ENCODE data around the gene MYO1F. TPM values are rescaled to one million over a fixed set of nuclear protein-coding genes. Genes with fewer than 3 reads are reported as not detected.
A peak's percentile ranks its signal among the peaks of the same experiment; 100 is the strongest.

The MYO1F gene
- total and polyA plus RNA-seq, 2 of the 13 experiments (the other 11 are each of a cell fraction or from before 2014, with no cell fraction given), result 0.09 to 0.13 TPM

- TF ChIP-seq THAP8 (CRISPR knock-in tag; IDR thresholded peaks at IDR 0.05; ENCODE audit: borderline replicate concordance) (no peak; the same call in 1 of the 2 replicates), ZNF576 (CRISPR knock-in tag; IDR thresholded peaks at IDR 0.05) (no peak), ZFP1 (CRISPR knock-in tag; IDR thresholded peaks at IDR 0.05) (no peak), ATF6 (CRISPR knock-in tag; conservative IDR thresholded peaks at IDR 0.05) (no peak), ZNF784 (CRISPR knock-in tag; IDR thresholded peaks at IDR 0.05; ENCODE audit: borderline replicate concordance) (0 out of 2 replicates have a peak, but pooled peaks have one; percentile 82), CSRNP1 (CRISPR knock-in tag; IDR thresholded peaks at IDR 0.05) (0 out of 2 replicates have a peak, but pooled peaks have one; percentile 14), ZNF737 (CRISPR knock-in tag; IDR thresholded peaks at IDR 0.05; ENCODE audit: borderline replicate concordance) (no peak), BCL6 (CRISPR knock-in tag; IDR thresholded peaks at IDR 0.05) (no peak), ZNF775 (CRISPR knock-in tag; IDR thresholded peaks at IDR 0.05; ENCODE audit: borderline replicate concordance) (no peak), ZNF20 (CRISPR knock-in tag; IDR thresholded peaks at IDR 0.05) (no peak), GPBP1L1 (CRISPR knock-in tag; IDR thresholded peaks at IDR 0.05) (no peak), ZNF17 (CRISPR knock-in tag; IDR thresholded peaks at IDR 0.05) (no peak), DDIT3 (CRISPR knock-in tag; IDR thresholded peaks at IDR 0.05) (no peak), ZNF337 (CRISPR knock-in tag; IDR thresholded peaks at IDR 0.05; ENCODE audit: borderline replicate concordance, low read depth) (no peak), ZNF598 (CRISPR knock-in tag; IDR thresholded peaks at IDR 0.05; ENCODE audit: borderline replicate concordance) (no peak; the same call in 1 of the 2 replicates), ZXDC (CRISPR knock-in tag; IDR thresholded peaks at IDR 0.05) (no peak), MAFK (conservative IDR thresholded peaks at IDR 0.05 in 1 of 2, IDR thresholded peaks at IDR 0.05 in 1 of 2; ENCODE audit: low read length in 2 of 2) (no peak), GTF3A (CRISPR knock-in tag; conservative IDR thresholded peaks at IDR 0.05) (no peak)
Observed at GRCh38 chr19:8513687-8514504, 63.3 kb downstream of the MYO1F start, which contains the start of gene ZNF414 (continued).

Data from HepG2 (cell line).